NCI-H187 (cell line): ENCODE results near the gene SCFD2.

Experiments used
- DNase-seq, 2 experiments: peaks; one replicate each; lab custom pipeline; 2025; lab: John Stamatoyannopoulos, UW

The SCFD2 gene

GRCh38 chr4:52880994-52881393, 484.9 kb downstream of the SCFD2 start:
- no peak for DNase-seq

GRCh38 chr4:52879471-52879870, 486.4 kb downstream of the SCFD2 start:
- no peak for DNase-seq

- DNase-seq, result no peak
Measured at GRCh38 chr4:52877694-52878093, 488.2 kb downstream of the SCFD2 start.

GRCh38 chr4:52877036-52877435, 488.8 kb downstream of the SCFD2 start:
- no peak for DNase-seq

GRCh38 chr4:52876069-52876468, 489.8 kb downstream of the SCFD2 start:
- no peak for DNase-seq

- DNase-seq, result no peak
Measured at GRCh38 chr4:52874948-52875347, 490.9 kb downstream of the SCFD2 start.

GRCh38 chr4:52873861-52874343, 492.0 kb downstream of the SCFD2 start:
- no peak for DNase-seq

GRCh38 chr4:52873191-52873590, 492.7 kb downstream of the SCFD2 start:
- no peak for DNase-seq

- DNase-seq, result peak in 1 of 2 experiments; percentile 12
Measured at GRCh38 chr4:52870225-52870624, 495.6 kb downstream of the SCFD2 start.

- DNase-seq, result no peak
Measured at GRCh38 chr4:52869656-52870055, 496.2 kb downstream of the SCFD2 start.

- DNase-seq, result peak in 1 of 2 experiments; percentile 33
Measured at GRCh38 chr4:52869196-52869595, 496.7 kb downstream of the SCFD2 start.

- DNase-seq, result peak; percentile 32 to 58
Measured at GRCh38 chr4:52868133-52868532, 497.7 kb downstream of the SCFD2 start.

GRCh38 chr4:52867163-52867562, 498.7 kb downstream of the SCFD2 start:
- DNase-seq, result no peak

GRCh38 chr4:52866734-52867133, 499.1 kb downstream of the SCFD2 start:
- DNase-seq, result no peak

- DNase-seq, result no peak
Measured at GRCh38 chr4:52865300-52865699, 500.6 kb downstream of the SCFD2 start.

- DNase-seq, result peak; percentile 91 to 93
Measured at GRCh38 chr4:52864793-52865192, 501.1 kb downstream of the SCFD2 start.

GRCh38 chr4:52863324-52863723, 502.5 kb downstream of the SCFD2 start:
- DNase-seq, result no peak

- no peak for DNase-seq
Measured at GRCh38 chr4:52862639-52863161, 503.2 kb downstream of the SCFD2 start.

GRCh38 chr4:52861879-52862616, 503.8 kb downstream of the SCFD2 start, which contains the start of gene RASL11B:
TSS of gene RASL11B (plus strand) at chr4:52862317. CDS start at chr4:52862508, 191 bp downstream.
- DNase-seq, result peak; percentile 83 to 89

GRCh38 chr4:52861171-52861823, 504.6 kb downstream of the SCFD2 start:
- DNase-seq, result no peak

GRCh38 chr4:52860361-52860760, 505.5 kb downstream of the SCFD2 start:
- no peak for DNase-seq

GRCh38 chr4:52856801-52857200, 509.1 kb downstream of the SCFD2 start:
- DNase-seq, result no peak

- DNase-seq, result no peak
Measured at GRCh38 chr4:52853351-52853750, 512.5 kb downstream of the SCFD2 start.
